RPMI7951 (cell line): ENCODE measurements around the gene NUP210. TPM values are rescaled to one million over a fixed set of nuclear protein-coding genes. Genes with fewer than 3 reads are reported as not detected.

Source experiments
- DNase-seq: peaks from one replicate; pipeline ENCODE4 v3.0.0-alpha.2; 2012; ENCODE audit warnings: low read depth
- total RNA-seq: library from RNA; depleted of rRNA; stranded (reverse); fragments of >200 nt; shearing (Covaris generic); gene quantifications from 2 replicates; pipeline ENCODE4 v1.2.3, GENCODE V29; 2014; rRNA removed

NUP210 gene
- total RNA-seq, 1 experiment from 2014 or later = 0.24 TPM

DNA sequence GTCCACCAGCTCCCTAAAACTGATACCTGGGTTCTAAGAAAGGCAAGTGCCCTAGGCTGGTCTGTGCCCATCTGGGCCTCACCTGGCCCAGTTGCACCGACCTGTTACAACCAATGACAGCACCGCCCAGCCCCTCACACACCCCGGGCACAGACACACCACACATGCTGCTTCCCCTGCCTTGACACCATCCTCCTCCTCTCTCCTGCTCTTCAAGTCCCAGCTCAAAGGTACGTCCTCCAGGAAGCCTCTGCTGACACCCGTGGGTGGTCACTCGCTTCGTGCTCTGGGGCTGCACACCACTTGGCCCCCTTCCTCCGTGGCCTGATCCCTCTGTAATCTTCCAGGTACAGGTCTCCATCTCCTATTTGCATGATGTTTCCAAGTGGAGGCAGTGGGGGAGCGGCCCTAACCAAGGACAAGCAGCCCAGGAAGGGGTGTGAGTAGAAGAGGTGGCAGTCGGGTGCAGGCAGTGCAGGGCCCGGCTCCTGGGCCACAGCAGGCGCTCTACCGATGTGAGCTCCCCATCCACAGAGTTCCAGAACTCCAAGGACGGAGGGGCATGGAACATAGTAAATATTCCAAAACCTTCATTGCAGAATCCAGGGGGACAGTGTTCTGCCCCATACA, 144.6 kb downstream of the NUP210 start:
- DNase-seq = no peak

DNA sequence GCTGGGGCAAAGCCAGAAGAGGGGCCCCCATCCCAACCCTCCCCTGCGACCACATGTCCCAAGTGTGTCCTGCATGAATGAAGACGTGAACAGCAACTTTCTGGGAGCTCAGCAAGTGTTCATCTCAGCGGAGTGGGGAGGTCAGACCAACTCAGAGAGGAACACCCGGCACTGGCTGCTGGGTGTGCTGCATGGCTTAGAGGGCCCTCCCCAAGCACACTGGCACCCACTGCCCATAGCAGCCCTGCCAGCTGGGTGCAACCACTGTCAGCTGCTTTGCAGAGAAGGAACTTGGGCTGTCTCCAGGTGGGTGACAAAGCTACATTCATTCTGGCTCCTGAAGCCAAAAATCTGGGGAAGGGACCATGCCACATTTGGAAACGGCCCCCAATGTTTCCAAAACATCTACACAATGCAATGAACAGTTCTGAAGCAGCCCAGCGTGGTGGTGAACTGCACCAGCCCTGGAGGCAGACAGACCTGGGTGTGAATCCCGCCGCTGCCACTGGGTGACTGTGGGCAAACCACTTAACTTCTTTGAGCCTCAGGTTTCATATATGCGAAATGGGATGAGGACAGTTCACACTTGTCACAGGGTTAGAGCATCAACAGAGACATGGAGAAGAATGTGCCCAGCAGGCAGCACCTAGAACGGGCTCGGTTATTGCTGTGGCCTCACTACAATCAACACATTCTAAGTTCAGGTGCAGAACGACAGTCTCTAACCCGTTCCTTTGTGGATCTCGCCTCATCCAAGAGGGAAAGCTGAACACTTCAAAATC, 145.4 kb downstream of the NUP210 start:
- DNase-seq = no peak

GRCh38 chr3:13274125-13274524, 146.0 kb downstream of the NUP210 start:
- DNase-seq = no peak

- DNase-seq = no peak
Observed at GRCh38 chr3:13273604-13274105, 146.5 kb downstream of the NUP210 start.

DNA sequence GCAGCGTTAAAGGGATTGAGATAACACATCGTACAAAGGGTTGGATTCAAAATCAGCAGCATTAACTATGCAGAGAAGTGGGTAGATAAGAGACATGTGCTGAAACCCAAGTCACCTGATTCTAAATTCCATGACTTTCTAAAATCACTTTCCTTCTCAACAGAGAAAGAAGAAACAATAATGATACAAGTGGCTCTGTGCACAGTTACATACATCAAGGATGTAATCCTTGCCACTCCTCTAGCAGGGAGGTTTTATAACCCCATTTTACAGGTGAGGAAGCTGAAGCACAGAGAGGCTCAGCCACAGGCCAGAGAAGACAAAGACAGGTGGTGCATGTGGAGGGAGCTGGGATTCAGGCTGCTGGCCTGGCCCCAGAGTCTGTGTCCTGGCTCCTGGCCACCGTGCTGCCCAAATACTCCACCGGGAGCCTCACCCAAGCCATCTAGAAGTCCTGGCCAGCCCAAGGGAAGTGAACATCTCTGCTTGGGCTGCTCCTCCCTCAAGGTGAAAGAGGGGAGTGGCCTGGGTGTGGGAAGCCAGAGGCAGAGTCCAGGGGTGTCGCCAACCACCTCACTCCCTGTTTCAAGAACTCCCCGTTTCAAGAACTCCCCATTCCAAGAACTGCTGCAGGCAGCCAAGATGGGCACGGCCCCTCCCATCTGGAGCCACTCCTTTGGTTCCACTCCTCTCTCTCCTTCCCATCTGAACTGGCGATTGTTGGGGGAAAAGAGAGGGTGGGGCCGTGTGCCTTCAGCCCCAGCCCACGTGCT, 147.1 kb downstream of the NUP210 start:
- no peak for DNase-seq

DNA sequence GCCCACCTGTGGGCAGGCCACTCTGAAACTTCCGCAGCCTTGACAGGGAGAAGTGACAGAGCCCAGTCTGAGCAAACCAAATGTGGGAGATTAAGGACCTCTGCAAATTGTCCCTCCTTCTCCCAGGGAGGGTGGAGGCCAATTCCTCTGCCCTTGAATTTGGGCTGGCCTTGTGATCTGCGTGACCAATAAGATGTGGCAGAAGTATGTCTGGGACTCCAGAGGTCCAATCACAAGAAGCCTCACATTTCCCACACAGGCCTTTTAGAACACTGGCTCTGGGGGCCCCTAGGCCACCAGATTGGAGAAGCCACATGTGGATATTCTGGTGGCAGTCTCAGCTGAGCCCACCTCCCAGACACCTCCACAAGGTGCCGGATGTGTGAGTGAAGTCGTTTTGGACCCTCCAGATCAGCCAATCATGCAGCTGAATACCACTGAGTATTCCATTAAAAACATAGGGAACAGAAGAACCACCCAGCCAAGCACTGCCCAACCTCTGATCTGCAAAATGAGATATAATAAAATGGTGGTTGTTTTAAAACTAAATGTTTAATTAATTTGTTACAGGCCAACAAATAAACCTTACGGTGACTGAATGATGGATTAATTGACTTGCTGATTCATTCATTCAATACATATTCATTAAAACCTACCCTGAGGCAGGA, 150.3 kb downstream of the NUP210 start:
- DNase-seq = no peak

DNA sequence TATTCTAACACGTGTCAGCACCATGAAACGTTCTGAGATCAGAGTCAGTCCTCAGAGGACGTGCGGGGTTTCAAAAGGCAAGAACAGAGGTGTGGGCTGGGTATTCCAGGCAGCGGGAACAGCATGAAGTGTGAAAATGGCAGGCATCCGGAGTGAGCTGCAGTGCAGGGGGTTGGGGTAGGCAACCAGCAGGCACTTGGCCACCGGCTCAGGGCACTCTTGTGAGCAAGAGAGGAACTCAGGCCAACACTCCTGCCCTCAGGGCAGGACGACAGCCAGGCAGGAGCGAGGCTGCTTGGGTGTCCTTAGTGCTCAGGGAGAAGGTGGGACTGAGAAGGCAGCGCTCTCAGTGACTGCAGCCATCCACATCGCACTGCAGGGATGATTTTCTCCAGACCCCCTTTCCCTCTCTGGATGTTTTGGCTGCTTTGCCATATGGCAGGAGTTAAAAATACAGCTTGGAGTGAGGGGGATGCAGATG, 151.1 kb downstream of the NUP210 start:
- DNase-seq = no peak

GRCh38 chr3:13268120-13268519, 152.0 kb downstream of the NUP210 start:
- no peak for DNase-seq

DNA sequence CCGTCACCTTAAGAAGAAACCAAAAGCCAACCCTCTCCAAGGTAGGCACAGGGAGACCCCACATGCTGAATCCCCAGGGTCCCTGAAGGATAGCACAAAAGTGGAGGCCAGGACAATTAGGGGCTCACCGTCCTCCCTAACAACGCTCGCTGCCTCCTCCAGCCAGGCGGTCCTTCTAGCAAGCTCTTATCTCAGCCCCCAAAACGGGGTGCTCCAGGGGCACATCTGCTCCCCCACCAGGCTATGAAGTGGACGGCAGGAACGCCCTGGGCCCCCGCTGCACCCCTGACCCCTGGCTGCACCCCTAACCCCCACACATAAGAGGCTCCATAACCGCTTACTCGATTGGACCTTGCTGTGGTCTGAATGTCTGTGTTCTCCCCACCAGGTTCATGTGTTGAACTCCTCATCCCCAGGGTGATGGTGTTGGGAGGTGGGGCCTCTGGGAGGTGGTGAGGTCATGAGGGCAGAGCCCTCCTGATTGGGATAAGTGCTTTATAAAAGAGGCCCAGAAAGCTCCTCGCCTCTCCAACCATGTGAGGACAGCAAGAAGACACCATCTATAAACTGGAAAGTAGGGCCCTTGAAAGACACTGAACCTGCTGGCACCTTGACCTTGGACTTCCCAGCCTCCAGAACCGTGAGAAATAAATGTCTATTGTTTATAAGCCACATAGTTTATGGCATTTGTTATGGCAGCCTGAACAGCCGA, 153.3 kb downstream of the NUP210 start:
- no peak for DNase-seq

Other genes with a start within 250 kb of the NUP210 start
- 9.4 and 16.0 TPM in 2 replicates for gene HDAC11, start 60.0 kb upstream of the NUP210 start, total RNA-seq
- 52.7 and 55.9 TPM in 2 replicates for gene FBLN2, start 128.8 kb upstream of the NUP210 start, total RNA-seq